ENCODE results near the gene IL31RA.

DNA sequence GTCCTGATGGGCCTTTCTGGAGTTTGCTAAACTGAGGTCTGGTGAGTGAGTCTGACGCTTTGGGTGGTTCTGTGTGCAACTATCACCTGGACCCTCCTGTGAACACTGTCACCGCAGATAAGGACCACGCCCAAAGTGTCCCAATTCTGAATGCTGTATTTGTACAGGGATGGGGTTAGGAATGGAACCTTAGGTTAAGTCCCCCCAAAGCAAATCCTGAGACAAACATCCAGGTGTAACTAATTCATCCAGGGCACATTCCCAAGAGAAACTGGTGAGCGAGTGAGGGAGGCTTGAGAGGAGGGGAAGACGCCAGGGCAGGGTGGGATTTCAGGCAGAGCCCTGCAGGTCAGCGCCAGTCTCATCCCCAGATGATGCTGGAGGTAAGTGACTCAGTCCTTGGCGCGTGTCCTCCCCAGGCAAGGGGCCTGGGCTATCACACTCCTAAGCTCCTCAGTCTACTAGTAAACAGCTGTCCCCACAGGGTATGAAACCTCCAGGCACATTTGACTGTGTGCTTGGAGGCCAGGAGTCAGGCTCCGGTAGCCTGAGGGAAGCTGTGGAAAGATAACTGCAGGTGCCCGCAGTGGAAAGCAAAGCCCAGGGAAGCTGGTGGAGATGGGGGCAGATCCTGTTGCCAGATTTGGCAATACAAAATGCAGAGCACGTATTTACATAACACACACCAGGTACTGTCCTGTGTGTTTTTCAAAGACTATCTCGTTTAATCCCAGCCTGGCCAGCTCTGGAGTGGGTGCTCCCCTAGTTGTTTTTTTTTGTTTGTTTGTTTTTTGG is 76.9 kb downstream of the IL31RA start:
- TF ChIP-seq, protein P1, sequence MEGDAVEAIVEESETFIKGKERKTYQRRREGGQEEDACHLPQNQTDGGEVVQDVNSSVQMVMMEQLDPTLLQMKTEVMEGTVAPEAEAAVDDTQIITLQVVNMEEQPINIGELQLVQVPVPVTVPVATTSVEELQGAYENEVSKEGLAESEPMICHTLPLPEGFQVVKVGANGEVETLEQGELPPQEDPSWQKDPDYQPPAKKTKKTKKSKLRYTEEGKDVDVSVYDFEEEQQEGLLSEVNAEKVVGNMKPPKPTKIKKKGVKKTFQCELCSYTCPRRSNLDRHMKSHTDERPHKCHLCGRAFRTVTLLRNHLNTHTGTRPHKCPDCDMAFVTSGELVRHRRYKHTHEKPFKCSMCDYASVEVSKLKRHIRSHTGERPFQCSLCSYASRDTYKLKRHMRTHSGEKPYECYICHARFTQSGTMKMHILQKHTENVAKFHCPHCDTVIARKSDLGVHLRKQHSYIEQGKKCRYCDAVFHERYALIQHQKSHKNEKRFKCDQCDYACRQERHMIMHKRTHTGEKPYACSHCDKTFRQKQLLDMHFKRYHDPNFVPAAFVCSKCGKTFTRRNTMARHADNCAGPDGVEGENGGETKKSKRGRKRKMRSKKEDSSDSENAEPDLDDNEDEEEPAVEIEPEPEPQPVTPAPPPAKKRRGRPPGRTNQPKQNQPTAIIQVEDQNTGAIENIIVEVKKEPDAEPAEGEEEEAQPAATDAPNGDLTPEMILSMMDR (IDR thresholded peaks at IDR 0.05; ENCODE audit: insufficient read depth, low read length, poor library complexity, severe bottlenecking) = no peak
- no peak for TF ChIP-seq EZH2phosphoT487 (conservative IDR thresholded peaks at IDR 0.05; ENCODE audit: low read length)

Measured in SU-DHL-6 (cell line).